Type B pancreatic cell (in vitro differentiated cells): ENCODE measurements around the gene ICOS. TPM values are rescaled to one million over a fixed set of nuclear protein-coding genes. Genes with fewer than 3 reads are reported as not detected.
"Not testable (repeated sequence)": the region's sequence is repeated elsewhere in the genome, so short reads cannot be mapped to it uniquely, and the experiment has no call there.

Experiments
- DNase-seq: peaks from one replicate; pipeline ENCODE4 v3.0.0; 2021; ENCODE audit warnings: mixed read lengths; ENCODE audit not compliant: unreplicated experiment; ENCODE audit errors: extremely low spot score
- H3K27ac Mint-ChIP-seq: 2 replicates; pipeline ENCODE4 v1.8.0; 2021; ENCODE audit warnings: mild to moderate bottlenecking, mixed read lengths
- H3K27me3 Mint-ChIP-seq: 2 replicates; pipeline ENCODE4 v1.8.0; 2021; ENCODE audit warnings: mixed read lengths
- H3K36me3 Mint-ChIP-seq: 2 replicates; pipeline ENCODE4 v1.8.0; 2021; ENCODE audit warnings: mixed read lengths
- H3K4me1 Mint-ChIP-seq: one replicate; pipeline ENCODE4 v1.8.0; 2021; ENCODE audit warnings: mixed read lengths; ENCODE audit not compliant: unreplicated experiment
- H3K4me3 Mint-ChIP-seq: 2 replicates; pipeline ENCODE4 v1.8.0; 2021; ENCODE audit warnings: mild to moderate bottlenecking, mixed read lengths
- H3K9me3 Mint-ChIP-seq: 2 replicates; pipeline ENCODE4 v1.8.0; 2021; ENCODE audit warnings: mixed read lengths
- CTCF ChIP-seq: fragments of 200-600 bp; sonication (generic); conservative IDR thresholded peaks from 2 replicates; pipeline ENCODE4 v1.5.0; 2021; ENCODE audit warnings: antibody characterized with exemption, mild to moderate bottlenecking
- total RNA-seq: library from RNA; stranded (reverse); gene quantifications from 2 replicates; pipeline ENCODE4 v1.2.1, GENCODE V29; 2021; ENCODE audit warnings: low replicate concordance

The ICOS gene
- total RNA-seq, 1 donor from 2014 or later = not detected

- Mint-ChIP-seq H3K36me3 (no peaks in the 10 kb centered on the region), H3K27ac (no peak overlapping the region), H3K4me3 (no peak overlapping the region), H3K9me3 (no peaks in the 10 kb centered on the region), H3K4me1 (peaks cover 11% of the 10 kb centered on the region), H3K27me3 (peaks cover 5% of the 10 kb centered on the region)
- DNase-seq = no peak
- no peak for TF ChIP-seq CTCF
Observed at GRCh38 chr2:203916756-203917155, 19.8 kb upstream of the ICOS start.

DNA sequence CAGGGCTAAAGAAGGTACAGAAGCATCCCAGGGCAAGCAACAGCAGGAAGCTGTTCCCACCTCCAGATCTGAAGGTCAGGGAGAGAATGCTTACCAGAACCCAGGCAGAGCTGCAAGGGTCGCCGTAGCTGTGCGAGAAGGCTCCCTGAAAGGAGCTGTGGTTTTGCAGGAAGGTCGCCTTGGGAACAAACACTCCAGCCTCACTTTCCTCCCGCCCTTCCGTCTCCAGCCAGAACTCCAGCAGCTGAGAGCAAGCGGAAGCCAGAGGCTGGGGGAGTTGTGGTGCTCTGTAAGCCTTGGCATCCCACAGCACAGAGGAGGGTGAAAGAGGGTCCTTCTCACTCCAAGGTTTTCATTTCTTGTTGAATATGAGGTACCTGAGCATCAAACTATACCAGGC, 18.3 kb upstream of the ICOS start:
- Mint-ChIP-seq H3K4me3 (no peak overlapping the region), H3K36me3 (no peaks in the 10 kb centered on the region), H3K4me1 (peaks cover 11% of the 10 kb centered on the region), H3K27ac (no peak overlapping the region), H3K27me3 (peaks cover 3% of the 10 kb centered on the region), H3K9me3 (no peaks in the 10 kb centered on the region)
- DNase-seq = no peak
- TF ChIP-seq CTCF = no peak

GRCh38 chr2:203918839-203919238, 17.7 kb upstream of the ICOS start:
- Mint-ChIP-seq H3K27ac (no peak overlapping the region), H3K27me3 (peaks cover 3% of the 10 kb centered on the region), H3K36me3 (no peaks in the 10 kb centered on the region), H3K4me1 (peaks cover 11% of the 10 kb centered on the region), H3K9me3 (no peaks in the 10 kb centered on the region), H3K4me3 (no peak overlapping the region)
- no peak for DNase-seq
- no peak for TF ChIP-seq CTCF

- no peak for TF ChIP-seq CTCF
- Mint-ChIP-seq H3K27ac (no peak overlapping the region), H3K36me3 (no peaks in the 10 kb centered on the region), H3K4me3 (no peak overlapping the region), H3K9me3 (no peaks in the 10 kb centered on the region), H3K27me3 (no peaks in the 10 kb centered on the region), H3K4me1 (no peaks in the 10 kb centered on the region)
- DNase-seq = no peak
Observed at GRCh38 chr2:203925512-203926158, 10.9 kb upstream of the ICOS start.

DNA sequence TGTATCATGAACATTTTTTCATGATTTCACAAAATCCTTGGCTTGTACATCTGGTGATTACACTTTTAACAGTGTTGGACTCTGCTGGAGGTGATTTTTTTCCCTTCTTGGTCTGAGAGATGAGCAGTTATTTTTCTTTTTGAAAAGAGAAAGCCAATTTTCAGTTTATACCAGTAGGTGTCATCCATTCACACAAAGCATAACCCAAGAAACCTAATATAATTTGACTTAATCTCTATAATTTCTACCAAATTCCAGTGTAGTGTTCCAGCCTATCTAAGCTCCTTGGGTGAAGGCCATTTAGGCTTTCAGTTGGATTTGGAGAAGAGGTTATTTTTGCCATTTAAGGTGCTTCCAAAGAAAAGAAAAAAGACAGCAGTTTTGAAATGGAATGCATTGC, 7.7 kb upstream of the ICOS start:
- peaks cover 6% of the 10 kb centered on the region for H3K4me1 Mint-ChIP-seq
- TF ChIP-seq CTCF = peak; percentile 56
- no peak overlapping the region for H3K27ac Mint-ChIP-seq
- H3K27me3 Mint-ChIP-seq = no peaks in the 10 kb centered on the region
- no peak for DNase-seq
- H3K9me3 Mint-ChIP-seq = no peaks in the 10 kb centered on the region
- H3K36me3 Mint-ChIP-seq = no peaks in the 10 kb centered on the region
- no peak overlapping the region for H3K4me3 Mint-ChIP-seq

- not testable (repeated sequence) for DNase-seq, H3K36me3 Mint-ChIP-seq, H3K27ac Mint-ChIP-seq, H3K9me3 Mint-ChIP-seq, H3K4me3 Mint-ChIP-seq, H3K27me3 Mint-ChIP-seq
- peaks cover 16% of the 10 kb centered on the region for H3K4me1 Mint-ChIP-seq
Observed at GRCh38 chr2:203931262-203931661, 5.3 kb upstream of the ICOS start.
